Calu3 (cell line): ENCODE measurements around the gene GOSR2. TPM values are rescaled to one million over a fixed set of nuclear protein-coding genes. Genes with fewer than 3 reads are reported as not detected.

Experiments
- BruUV-seq: library from RNA; stranded (reverse); fragments of 400-500 nt; replicated peaks from 2 replicates; lab custom pipeline; 2021; lab: Mats Ljungman, UMichigan
- CTCF ChIA-PET: fragments of 300-600 bp; sonication (Branson Sonifier 250); formaldehyde crosslinking; loops from one replicate; lab custom pipeline; 2022; ENCODE audit warnings: antibody characterized with exemption; lab: Charles Lee
- DNase-seq: peaks from one replicate; pipeline ENCODE4 v3.0.0; 2022
- H3K27ac Mint-ChIP-seq: one replicate; pipeline ENCODE4 v1.8.0; 2022; ENCODE audit warnings: mixed read lengths; ENCODE audit not compliant: unreplicated experiment
- H3K27me3 Mint-ChIP-seq: one replicate; pipeline ENCODE4 v1.8.0; 2022; ENCODE audit warnings: mixed read lengths; ENCODE audit not compliant: unreplicated experiment
- H3K36me3 Mint-ChIP-seq: one replicate; pipeline ENCODE4 v1.8.0; 2022; ENCODE audit warnings: mild to moderate bottlenecking, moderate library complexity, mixed read lengths; ENCODE audit not compliant: insufficient read depth, unreplicated experiment
- H3K4me1 Mint-ChIP-seq: one replicate; pipeline ENCODE4 v1.8.0; 2022; ENCODE audit warnings: mild to moderate bottlenecking, low read depth, mixed read lengths; ENCODE audit not compliant: unreplicated experiment
- H3K4me3 Mint-ChIP-seq: one replicate; pipeline ENCODE4 v1.8.0; 2022; ENCODE audit warnings: mild to moderate bottlenecking, low read depth, moderate library complexity, mixed read lengths; ENCODE audit not compliant: unreplicated experiment
- H3K9me3 Mint-ChIP-seq: one replicate; pipeline ENCODE4 v1.8.0; 2022; ENCODE audit warnings: low read depth, mixed read lengths; ENCODE audit not compliant: unreplicated experiment
- CTCF ChIP-seq: fragments of 200-600 bp; IDR thresholded peaks from one replicate; pipeline ENCODE4 v1.8.0; 2022; ENCODE audit warnings: antibody characterized with exemption; ENCODE audit not compliant: unreplicated experiment
- intact Hi-C: fragments of 100-400 bp; cut with micrococcal nuclease; formaldehyde crosslinking; loops from one replicate; pipeline ENCODE4 v1.10.0; 2022; ENCODE audit not compliant: unreplicated experiment
- total RNA-seq: library from RNA; stranded (reverse); gene quantifications from 2 replicates; pipeline ENCODE4 v1.2.3, GENCODE V29; 2022

The GOSR2 gene
- total RNA-seq, 1 experiment from 2014 or later, result 91.2 TPM

GRCh38 chr17:46888727-46889126 is 34.2 kb upstream of the GOSR2 start:
- BruUV-seq, result no TSS peak
- intact Hi-C loops, result no loop called here
- Mint-ChIP-seq H3K4me1 (no peaks in the 10 kb centered on the region), H3K4me3 (no peak overlapping the region), H3K9me3 (no peaks in the 10 kb centered on the region), H3K27me3 (peaks cover 100% of the 10 kb centered on the region), H3K36me3 (no peaks in the 10 kb centered on the region), H3K27ac (no peak overlapping the region)
- TF ChIP-seq CTCF, result no peak
- CTCF ChIA-PET, result interaction anchor here (0.7 kb wide), 1 partner anchor 11 kb away, joined by 3 read pairs; no protein-coding TSS in a partner anchor
- DNase-seq, result no peak

GRCh38 chr17:46889519-46889918 is 33.4 kb upstream of the GOSR2 start:
- no peak for TF ChIP-seq CTCF
- no peak for DNase-seq
- Mint-ChIP-seq H3K36me3 (no peaks in the 10 kb centered on the region), H3K9me3 (no peaks in the 10 kb centered on the region), H3K4me1 (no peaks in the 10 kb centered on the region), H3K27me3 (peaks cover 99% of the 10 kb centered on the region), H3K27ac (no peak overlapping the region), H3K4me3 (no peak overlapping the region)
- CTCF ChIA-PET, result no interaction called here
- intact Hi-C loops, result no loop called here
- BruUV-seq, result no TSS peak

DNA sequence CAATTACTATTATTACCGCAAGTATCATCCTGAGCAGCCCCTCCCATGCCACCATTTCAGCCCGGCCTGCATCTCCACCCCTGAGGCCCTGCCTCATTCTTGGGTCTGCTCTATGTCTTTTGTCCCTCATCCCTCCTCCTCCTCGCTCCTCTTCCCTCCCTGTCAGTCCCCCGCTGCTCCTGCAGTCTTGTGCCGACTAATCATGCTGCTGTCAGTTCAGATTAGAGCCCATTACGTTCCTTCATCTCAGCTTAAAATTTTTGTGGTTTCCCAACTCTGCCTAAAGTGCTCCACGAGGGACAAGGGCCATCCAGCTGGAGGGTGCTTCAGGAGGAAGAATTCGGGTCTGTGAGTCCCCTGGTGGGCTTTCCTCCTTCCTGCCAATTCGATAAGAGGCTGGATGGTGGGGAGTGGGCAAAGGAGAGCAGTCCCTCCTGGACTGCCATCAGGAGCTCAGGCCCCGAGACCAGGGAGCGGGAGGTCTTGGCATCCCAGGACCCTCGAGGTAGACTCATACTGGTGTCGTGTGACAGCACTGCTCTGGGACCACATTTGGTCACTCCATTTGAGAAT is 32.9 kb upstream of the GOSR2 start:
- H3K9me3 Mint-ChIP-seq, result no peaks in the 10 kb centered on the region
- no peaks in the 10 kb centered on the region for H3K36me3 Mint-ChIP-seq
- no peak for DNase-seq
- H3K27ac Mint-ChIP-seq, result no peak overlapping the region
- peaks cover 99% of the 10 kb centered on the region for H3K27me3 Mint-ChIP-seq
- H3K4me1 Mint-ChIP-seq, result no peaks in the 10 kb centered on the region
- H3K4me3 Mint-ChIP-seq, result no peak overlapping the region
- intact Hi-C loops, result no loop called here
- no peak for TF ChIP-seq CTCF
- CTCF ChIA-PET, result no interaction called here
- no TSS peak for BruUV-seq

GRCh38 chr17:46890638-46891037 is 32.3 kb upstream of the GOSR2 start:
- intact Hi-C loops, result no loop called here
- Mint-ChIP-seq H3K36me3 (no peaks in the 10 kb centered on the region), H3K27me3 (peaks cover 99% of the 10 kb centered on the region), H3K4me1 (no peaks in the 10 kb centered on the region), H3K9me3 (no peaks in the 10 kb centered on the region), H3K27ac (no peak overlapping the region), H3K4me3 (no peak overlapping the region)
- no peak for DNase-seq
- CTCF ChIA-PET, result no interaction called here
- BruUV-seq, result no TSS peak
- no peak for TF ChIP-seq CTCF
